ENCODE results near the gene AARS1. TPM values are rescaled to one million over a fixed set of nuclear protein-coding genes. Genes with fewer than 3 reads are reported as not detected.
A peak's percentile ranks its signal among the peaks of the same experiment; 100 is the strongest.
"Not testable (repeated sequence)": the region's sequence is repeated elsewhere in the genome, so short reads cannot be mapped to it uniquely, and the experiment has no call there.

Gene AARS1
- 100 to 1,000 TPM in 3 of 6 donors, 10 to 100 TPM in 3; 67.4 to 129 (median 102) TPM for total RNA-seq

DNA sequence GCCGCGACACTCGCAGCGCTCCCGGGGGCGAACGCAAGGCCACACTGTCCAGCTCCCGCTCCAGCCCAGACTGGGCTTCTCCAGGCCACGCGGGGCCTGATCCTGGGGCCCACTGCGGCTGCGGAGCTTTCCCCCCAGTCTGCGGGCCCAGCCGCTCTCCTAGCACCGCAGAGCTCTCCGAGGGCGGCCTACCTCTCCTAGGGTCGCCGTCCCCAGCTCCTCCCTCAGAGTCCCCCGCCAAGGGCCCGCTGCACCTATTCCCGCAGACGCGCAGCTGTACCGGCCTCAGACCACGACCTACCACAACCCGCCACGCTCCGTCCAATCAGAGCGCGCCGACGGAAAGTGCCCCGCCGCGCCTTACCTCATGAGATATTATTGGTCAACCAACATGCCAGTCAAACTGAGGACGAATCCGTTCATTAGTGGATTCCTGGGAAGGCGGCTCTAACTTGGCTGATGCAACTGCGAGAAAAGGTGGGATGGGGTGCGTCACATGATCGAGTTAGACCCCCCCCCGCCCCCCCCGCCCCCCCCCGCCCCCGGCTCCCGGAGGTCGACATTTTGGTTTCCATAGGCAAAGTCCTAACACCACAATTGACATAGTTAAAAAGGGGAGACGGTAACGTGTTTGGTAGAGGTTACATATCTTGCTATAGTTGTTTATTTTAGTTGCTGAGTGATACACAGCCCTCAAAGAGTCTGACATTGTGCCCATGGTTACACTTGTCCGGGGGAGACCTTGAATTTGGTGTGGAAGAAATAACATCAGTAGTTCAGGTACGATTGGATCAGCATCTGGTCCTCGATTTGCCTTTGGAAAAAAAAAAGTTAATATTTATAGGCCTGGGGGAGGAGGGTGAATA is at the start of gene AARS1:
TSS of gene AARS1 (minus strand) at position 278 of the 866 bp plus-strand sequence. CDS start 6,743 bp downstream, outside the sequence.
- ATAC-seq (ENCODE audit: low FRiP score in 2 of 2) (peak; percentile 99), DNase-seq (peak; percentile 96 to 97)
- H3K4me1 ChIP-seq: peaks cover 10 to 23% (median 14%) of the 10 kb centered on the region in 4 donors
- WGBS, 2 donors: 1 to 2% methylated on average over 25 to 51 of the region's 53 CpGs
- TF ChIP-seq, protein P1, sequence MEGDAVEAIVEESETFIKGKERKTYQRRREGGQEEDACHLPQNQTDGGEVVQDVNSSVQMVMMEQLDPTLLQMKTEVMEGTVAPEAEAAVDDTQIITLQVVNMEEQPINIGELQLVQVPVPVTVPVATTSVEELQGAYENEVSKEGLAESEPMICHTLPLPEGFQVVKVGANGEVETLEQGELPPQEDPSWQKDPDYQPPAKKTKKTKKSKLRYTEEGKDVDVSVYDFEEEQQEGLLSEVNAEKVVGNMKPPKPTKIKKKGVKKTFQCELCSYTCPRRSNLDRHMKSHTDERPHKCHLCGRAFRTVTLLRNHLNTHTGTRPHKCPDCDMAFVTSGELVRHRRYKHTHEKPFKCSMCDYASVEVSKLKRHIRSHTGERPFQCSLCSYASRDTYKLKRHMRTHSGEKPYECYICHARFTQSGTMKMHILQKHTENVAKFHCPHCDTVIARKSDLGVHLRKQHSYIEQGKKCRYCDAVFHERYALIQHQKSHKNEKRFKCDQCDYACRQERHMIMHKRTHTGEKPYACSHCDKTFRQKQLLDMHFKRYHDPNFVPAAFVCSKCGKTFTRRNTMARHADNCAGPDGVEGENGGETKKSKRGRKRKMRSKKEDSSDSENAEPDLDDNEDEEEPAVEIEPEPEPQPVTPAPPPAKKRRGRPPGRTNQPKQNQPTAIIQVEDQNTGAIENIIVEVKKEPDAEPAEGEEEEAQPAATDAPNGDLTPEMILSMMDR (IDR thresholded peaks at IDR 0.05): peak in 3 of 6 experiments; percentile 7 to 42 (median 22)
- no peak for TF ChIP-seq EP300 (IDR thresholded peaks at IDR 0.05)
- peak; percentile 85 to 96 for TF ChIP-seq POLR2AphosphoS5 (IDR thresholded peaks at IDR 0.05)
- peak; percentile 16 to 97 (median 92) for TF ChIP-seq POLR2A (IDR thresholded peaks at IDR 0.05)
- peak within 1 kb of the TSS; percentile 92 to 96 (median 94) for H3K27ac ChIP-seq
- no peaks in the 10 kb centered on the region for H3K9me3 ChIP-seq
- H3K36me3 ChIP-seq: peaks cover 0 to 3% (median 2%) of the 10 kb centered on the region in 4 donors
- H3K4me3 ChIP-seq: peak within 1 kb of the TSS; percentile 79 to 98 (median 82)
- no peaks in the 10 kb centered on the region for H3K27me3 ChIP-seq

DNA sequence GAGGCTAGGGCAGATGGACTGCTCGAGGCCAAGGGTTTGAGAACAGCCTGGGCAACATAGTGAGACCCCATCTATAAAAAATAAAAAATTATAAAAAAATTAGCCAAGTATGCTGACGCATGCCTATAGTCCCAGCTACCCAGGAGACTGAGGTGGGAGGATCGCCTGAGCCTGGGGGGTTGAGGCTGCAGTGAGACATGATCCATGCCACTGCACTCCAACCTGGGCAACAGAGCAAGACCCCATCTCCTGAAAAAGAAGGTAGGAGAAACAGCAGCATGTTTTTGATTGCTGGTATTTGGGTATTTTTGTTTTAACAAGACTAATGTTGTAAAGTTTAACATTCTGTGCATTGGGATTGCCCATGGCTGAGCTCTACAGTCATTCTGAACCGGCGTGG is 48.5 kb upstream of the AARS1 start:
- Histone ChIP-seq H3K9me3 (no peaks in the 10 kb centered on the region), H3K4me1 (no peaks in the 10 kb centered on the region), H3K4me3 (no peak overlapping the region), H3K36me3 (peaks cover 10 to 35% (median 30%) of the 10 kb centered on the region in 4 donors), H3K27me3 (no peaks in the 10 kb centered on the region), H3K27ac (no peak overlapping the region)
- no peak for TF ChIP-seq POLR2A (IDR thresholded peaks at IDR 0.05)
- no peak for TF ChIP-seq EP300 (IDR thresholded peaks at IDR 0.05)
- TF ChIP-seq POLR2AphosphoS5 (IDR thresholded peaks at IDR 0.05): no peak
- TF ChIP-seq, protein P1 (IDR thresholded peaks at IDR 0.05): no peak
- ATAC-seq (ENCODE audit: low FRiP score in 2 of 2): no peak
- WGBS, 2 donors: 96 to 98% methylated on average over 5 of the region's 5 CpGs
- no peak for DNase-seq

DNA sequence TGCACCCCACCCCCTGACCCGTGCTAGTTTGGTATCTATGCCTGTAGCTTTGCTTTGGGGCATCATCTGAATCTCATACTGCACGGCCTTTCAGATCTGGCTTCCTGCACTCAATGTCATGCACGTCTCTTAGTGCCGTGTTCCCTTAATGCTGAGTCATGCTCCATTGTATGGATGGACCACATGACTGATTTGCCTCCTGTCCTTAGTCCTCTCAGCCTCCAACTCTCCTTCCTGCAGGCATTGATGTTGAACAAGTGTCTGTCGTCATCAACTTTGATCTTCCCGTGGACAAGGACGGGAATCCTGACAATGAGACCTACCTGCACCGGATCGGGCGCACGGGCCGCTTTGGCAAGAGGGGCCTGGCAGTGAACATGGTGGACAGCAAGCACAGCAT is 43.4 kb upstream of the AARS1 start:
- H3K4me1 ChIP-seq; H3K9me3 ChIP-seq; ATAC-seq (ENCODE audit: low FRiP score in 2 of 2); DNase-seq; H3K27ac ChIP-seq; H3K27me3 ChIP-seq; H3K4me3 ChIP-seq: not testable (repeated sequence)
- H3K36me3 ChIP-seq: peaks cover 10 to 84% (median 64%) of the 10 kb centered on the region in 4 donors
- 85 to 86% methylated on average over 7 to 8 of the region's 12 CpGs for WGBS, 2 donors

DNA sequence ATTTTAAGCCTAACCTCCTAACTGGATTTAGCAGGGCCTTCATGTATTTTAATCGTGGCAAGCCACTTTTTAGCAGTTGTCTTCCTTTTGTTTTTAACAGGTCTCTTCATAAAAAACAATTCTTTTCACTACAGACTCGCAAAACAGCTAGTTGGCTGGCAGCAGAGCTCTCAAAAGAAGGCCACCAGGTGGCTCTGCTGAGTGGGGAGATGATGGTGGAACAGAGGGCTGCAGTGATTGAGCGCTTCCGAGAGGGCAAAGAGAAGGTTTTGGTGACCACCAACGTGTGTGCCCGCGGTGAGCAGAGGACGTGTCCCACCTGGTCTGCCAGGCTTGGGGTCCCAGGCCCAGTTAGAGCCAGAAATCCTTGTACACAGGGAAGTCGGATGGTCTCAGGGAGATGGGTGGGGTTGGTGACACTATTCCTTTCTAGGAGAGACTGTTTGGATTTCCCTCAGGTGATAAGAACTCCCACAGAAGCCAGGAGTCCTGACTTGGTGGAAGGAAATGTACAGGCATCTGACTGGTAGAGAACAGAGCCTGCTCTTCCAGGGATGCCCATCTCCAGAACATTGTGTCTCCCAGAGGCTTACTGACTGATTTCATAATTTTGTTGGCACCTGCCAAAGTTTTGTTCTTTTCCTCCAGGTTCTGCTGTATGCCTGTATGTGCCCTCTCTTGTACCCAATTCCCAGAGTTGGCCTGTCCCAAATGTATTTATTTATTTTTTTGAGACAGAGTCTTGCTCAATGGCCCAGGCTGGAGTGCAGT is 42.5 kb upstream of the AARS1 start:
- no peak overlapping the region for H3K27ac ChIP-seq
- H3K4me3 ChIP-seq: no peak overlapping the region
- no peaks in the 10 kb centered on the region for H3K4me1 ChIP-seq
- TF ChIP-seq, protein P1 (IDR thresholded peaks at IDR 0.05): peak in 2 of 6 experiments; percentile 10 to 31
- TF ChIP-seq POLR2A (IDR thresholded peaks at IDR 0.05): no peak
- H3K36me3 ChIP-seq: peaks cover 13 to 93% (median 71%) of the 10 kb centered on the region in 4 donors
- ATAC-seq (ENCODE audit: low FRiP score in 2 of 2) (no peak), DNase-seq (no peak)
- H3K9me3 ChIP-seq: no peaks in the 10 kb centered on the region
- H3K27me3 ChIP-seq: no peaks in the 10 kb centered on the region
- 76 to 77% methylated on average over 9 of the region's 9 CpGs for WGBS, 2 donors

DNA sequence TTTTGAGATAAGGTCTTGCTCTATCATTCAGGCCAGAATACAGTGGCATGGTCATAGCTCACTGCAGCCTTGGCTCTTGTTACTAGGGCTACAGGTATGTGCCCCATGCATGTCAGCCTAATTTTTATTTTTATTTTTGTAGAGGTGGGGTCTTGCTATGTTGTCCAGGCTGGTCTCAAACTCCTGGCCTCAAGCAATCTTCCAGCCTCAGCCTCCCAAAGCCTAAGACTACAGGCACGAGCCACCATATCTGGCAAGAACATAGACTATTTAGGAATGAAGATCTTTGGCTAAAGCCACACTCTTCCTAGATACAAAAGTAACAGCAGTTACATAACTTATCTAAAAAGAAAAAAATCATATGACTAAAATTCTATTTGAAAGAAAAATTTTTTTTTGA is 41.8 kb upstream of the AARS1 start:
- TF ChIP-seq POLR2AphosphoS5 (IDR thresholded peaks at IDR 0.05) (no peak), POLR2A (IDR thresholded peaks at IDR 0.05) (no peak), EP300 (IDR thresholded peaks at IDR 0.05) (no peak)
- TF ChIP-seq, protein P1 (IDR thresholded peaks at IDR 0.05): no peak
- no peaks in the 10 kb centered on the region for H3K9me3 ChIP-seq
- no peak overlapping the region for H3K27ac ChIP-seq
- no peak overlapping the region for H3K4me3 ChIP-seq
- peaks cover 15 to 95% (median 71%) of the 10 kb centered on the region in 4 donors for H3K36me3 ChIP-seq
- WGBS, 2 donors: 92 to 97% methylated on average over 1 of the region's 1 CpG
- no peak for DNase-seq
- H3K27me3 ChIP-seq: no peaks in the 10 kb centered on the region
- H3K4me1 ChIP-seq: no peaks in the 10 kb centered on the region
- no peak for ATAC-seq (ENCODE audit: low FRiP score in 2 of 2)
